GM19463 (cell line): ENCODE data around the gene STK39.
"Not testable (repeated sequence)": the region's sequence is repeated elsewhere in the genome, so short reads cannot be mapped to it uniquely, and the experiment has no call there.

Experiments
- ATAC-seq: cut with Tn5 transposase; IDR thresholded peaks from one replicate; pipeline ENCODE4 v1.9.1; 2021; ENCODE audit warnings: mild to moderate bottlenecking, moderate library complexity; ENCODE audit not compliant: unreplicated experiment

The STK39 gene

DNA sequence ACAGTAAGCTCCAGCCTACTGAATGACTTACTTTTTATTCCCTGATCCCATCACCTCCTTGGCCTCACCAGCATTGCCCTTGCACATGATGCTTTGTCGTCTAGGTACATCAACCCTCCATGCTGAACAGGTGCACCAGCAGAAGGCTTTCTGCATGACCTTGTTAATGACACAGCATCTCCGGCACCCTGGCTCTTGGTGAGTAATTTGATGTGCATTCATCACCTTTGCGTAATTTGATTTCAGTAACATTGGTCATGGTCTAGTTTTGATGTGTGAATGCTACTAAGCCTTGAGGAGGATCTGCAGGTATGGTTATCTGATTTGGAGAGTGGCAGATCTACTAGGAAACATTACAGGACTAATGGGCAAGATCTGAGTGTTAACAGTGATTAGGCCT, 103.6 kb downstream of the STK39 start:
- no peak for ATAC-seq

- ATAC-seq = no peak
Observed at GRCh38 chr2:168140892-168141291, 106.5 kb downstream of the STK39 start.

DNA sequence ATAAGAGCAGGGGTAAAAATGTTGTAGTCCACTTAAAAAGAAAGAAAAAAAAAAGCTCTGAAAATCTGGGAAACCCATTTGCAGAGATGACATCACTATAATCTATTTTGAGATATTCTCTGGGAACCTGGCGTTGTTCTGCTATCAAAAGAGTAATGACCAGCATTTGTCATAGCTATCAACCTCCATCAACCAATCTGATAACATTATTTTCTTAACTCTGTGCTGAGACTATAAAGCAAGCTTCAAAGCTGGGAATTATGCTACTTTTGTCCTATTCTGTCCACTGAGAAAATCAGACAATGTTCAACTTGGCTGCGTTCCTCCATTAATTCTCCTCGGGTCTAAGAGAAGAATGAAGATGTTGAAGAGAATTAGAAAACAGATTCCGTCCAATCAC, 107.5 kb downstream of the STK39 start:
- ATAC-seq = no peak

- ATAC-seq = no peak
Observed at GRCh38 chr2:168138901-168139300, 108.5 kb downstream of the STK39 start.

GRCh38 chr2:168138374-168138773, 109.0 kb downstream of the STK39 start:
- ATAC-seq = no peak

GRCh38 chr2:168137510-168138180, 109.8 kb downstream of the STK39 start:
- ATAC-seq = no peak

GRCh38 chr2:168136392-168136977, 110.9 kb downstream of the STK39 start:
- peak; percentile 62 for ATAC-seq

- ATAC-seq = no peak
Observed at GRCh38 chr2:168135630-168136029, 111.8 kb downstream of the STK39 start.

- no peak for ATAC-seq
Observed at GRCh38 chr2:168135121-168135520, 112.3 kb downstream of the STK39 start.

- no peak for ATAC-seq
Observed at GRCh38 chr2:168134485-168134884, 112.9 kb downstream of the STK39 start.

GRCh38 chr2:168132389-168132788, 115.0 kb downstream of the STK39 start:
- no peak for ATAC-seq

- ATAC-seq = no peak
Observed at GRCh38 chr2:168130346-168130745, 117.0 kb downstream of the STK39 start.

GRCh38 chr2:168127371-168127770, 120.0 kb downstream of the STK39 start:
- no peak for ATAC-seq

DNA sequence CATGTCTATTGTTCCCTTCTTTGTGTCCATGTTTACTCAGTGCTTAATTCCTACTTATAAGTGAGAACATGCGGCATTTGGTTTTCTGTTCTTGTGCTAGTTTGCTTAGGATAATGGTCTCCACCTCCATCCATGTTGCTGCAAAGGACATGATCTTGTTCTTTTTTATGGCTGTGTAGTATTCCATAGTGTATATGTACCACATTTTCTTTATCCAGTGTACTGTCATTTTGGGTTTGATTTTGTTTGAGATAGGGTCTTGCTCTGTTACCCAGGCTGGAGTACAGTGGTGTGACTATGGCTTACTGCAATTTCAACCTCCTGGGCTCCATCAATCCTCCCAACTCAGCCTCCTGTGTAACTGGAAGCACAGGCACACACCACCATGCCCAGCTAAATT, 125.2 kb downstream of the STK39 start:
- not testable (repeated sequence) for ATAC-seq

- no peak for ATAC-seq
Observed at GRCh38 chr2:168120730-168121129, 126.7 kb downstream of the STK39 start.

- ATAC-seq = no peak
Observed at GRCh38 chr2:168120310-168120709, 127.1 kb downstream of the STK39 start.

DNA sequence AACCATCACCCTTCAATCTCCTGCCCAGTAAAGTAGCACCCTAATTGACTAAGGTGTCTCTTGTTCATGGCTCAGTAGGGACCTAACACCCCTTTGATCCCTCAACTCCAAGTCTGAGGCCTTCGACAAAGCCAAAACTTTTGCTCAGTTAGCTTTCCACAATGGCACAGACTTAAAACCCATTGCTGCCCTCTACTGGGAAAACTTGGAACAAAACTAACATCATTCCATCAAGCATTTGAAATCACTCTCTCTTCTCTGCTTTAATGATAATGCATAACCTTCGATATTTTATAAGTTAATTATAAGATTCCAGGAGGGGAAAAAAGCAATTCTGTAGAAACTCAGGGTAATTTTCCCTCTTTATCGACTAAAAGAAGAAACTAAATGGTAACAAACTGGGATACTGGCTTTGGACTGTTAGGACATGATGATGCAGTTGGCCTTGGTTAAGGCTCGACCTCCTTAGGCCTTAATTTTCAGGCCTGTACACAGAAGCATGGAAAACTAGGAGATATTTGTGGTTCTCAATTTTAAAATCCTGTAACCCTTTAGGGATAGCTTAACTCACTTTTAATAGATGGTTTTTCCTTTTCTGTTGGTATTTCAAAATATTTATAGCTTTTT, 127.8 kb downstream of the STK39 start:
- ATAC-seq = peak; percentile 50

GRCh38 chr2:168118733-168119514, 128.5 kb downstream of the STK39 start:
- peak; percentile 72 for ATAC-seq

DNA sequence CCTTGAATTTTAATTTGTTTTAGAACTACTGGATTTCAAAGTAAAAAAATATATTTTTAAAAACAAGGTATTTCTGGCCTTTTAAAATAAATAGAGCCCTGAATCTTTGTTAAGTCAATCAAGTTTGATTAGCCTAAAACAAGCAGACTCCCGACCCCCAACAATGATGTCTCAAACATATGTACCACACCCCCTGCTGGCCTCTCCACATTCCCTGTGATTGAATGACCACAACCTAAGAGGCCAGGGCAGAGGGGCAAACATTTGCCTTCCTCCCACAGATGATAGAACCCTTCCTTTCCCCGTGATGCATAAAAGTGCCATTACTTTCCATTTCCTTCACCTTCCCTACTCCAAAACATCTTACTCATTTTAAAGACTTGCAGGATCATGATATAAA, 130.9 kb downstream of the STK39 start:
- ATAC-seq = no peak

- no peak for ATAC-seq
Observed at GRCh38 chr2:168114619-168115018, 132.8 kb downstream of the STK39 start.

DNA sequence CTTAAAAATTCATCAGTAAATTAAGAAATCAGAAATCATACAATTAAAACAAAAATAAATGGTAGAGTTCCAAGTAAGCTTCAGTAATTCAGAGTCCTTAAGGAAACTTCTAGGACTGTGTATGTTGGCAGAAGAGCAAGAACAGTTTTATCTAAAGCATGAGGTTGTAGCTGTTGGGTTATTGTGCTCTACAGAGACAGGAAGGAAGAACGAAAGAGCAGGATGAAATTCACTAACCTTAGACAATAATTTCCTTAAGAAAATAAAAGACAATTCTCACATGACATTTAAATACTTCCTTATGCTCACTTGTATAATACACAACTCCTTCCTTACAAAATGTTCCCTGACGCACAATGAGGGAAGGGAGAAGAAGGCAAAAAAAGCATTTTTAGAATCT, 133.4 kb downstream of the STK39 start:
- no peak for ATAC-seq

DNA sequence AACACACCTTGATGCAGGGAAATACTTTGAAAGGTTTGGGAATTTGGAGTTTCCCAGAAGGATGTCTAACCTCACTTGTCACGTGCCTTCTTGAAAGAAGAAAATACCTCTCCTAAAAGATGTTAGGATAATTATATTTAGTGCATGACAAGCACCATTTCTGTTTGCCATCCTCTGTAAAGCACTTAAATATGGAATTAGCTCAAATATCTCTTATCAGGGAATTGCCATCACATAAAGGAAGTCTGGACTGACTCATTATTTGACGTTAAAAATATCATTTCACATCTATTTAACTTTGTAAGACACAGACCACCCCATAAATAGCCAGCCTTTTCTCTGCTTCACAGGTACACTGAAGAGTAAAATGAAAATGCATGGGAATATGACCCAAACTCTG, 140.1 kb downstream of the STK39 start:
- no peak for ATAC-seq
